Ovary (tissue), 3 donors: ENCODE measurements around the gene HSPA14.

Source experiments
- POLR2A ChIP-seq: fragments of 450-650 bp; IDR thresholded peaks from one replicate; pipeline ENCODE4 v1.6.1; 2017; ENCODE audit warnings: antibody characterized with exemption, mild to moderate bottlenecking, moderate library complexity
- TF ChIP-seq, protein P1 (sequence below), 3 donors: fragments of 450-650 bp in 2 of 3; fragments of 200-600 bp in 1 of 3; IDR thresholded peaks; one replicate each; pipeline versions ENCODE4 v1.5.1 to v1.8.0; 2016 to 2022; ENCODE audit warnings: antibody characterized with exemption in 3 of 3, mild to moderate bottlenecking in 1 of 3
- donor health status: DM: no; HTN: no; CAD: no.

DNA sequence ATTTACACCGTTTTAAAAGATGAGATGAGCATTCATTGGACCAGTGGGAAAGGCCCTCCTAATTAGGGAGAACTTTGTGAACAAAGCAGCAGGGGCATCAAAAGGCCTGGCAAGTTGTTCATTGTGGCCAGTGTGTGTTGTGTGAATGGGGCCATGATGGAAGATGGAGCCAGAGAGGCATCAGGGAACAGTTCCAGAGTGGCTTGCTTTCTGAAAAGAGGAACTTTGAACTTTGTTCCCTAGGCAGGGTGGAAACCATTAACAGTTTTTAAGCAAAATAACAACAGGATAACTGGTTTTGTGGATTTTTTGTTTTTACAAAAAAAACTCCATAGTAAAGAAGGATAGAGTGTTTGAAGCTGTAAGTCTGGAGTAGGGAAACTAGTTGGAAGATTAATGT is 53.0 kb downstream of the HSPA14 start:
- TF ChIP-seq POLR2A = no peak
- TF ChIP-seq, protein P1, sequence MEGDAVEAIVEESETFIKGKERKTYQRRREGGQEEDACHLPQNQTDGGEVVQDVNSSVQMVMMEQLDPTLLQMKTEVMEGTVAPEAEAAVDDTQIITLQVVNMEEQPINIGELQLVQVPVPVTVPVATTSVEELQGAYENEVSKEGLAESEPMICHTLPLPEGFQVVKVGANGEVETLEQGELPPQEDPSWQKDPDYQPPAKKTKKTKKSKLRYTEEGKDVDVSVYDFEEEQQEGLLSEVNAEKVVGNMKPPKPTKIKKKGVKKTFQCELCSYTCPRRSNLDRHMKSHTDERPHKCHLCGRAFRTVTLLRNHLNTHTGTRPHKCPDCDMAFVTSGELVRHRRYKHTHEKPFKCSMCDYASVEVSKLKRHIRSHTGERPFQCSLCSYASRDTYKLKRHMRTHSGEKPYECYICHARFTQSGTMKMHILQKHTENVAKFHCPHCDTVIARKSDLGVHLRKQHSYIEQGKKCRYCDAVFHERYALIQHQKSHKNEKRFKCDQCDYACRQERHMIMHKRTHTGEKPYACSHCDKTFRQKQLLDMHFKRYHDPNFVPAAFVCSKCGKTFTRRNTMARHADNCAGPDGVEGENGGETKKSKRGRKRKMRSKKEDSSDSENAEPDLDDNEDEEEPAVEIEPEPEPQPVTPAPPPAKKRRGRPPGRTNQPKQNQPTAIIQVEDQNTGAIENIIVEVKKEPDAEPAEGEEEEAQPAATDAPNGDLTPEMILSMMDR (IDR thresholded peaks at IDR 0.05) = no peak
